ENCODE results near the gene GRIPAP1.

GRCh38 chrX:48935301-48935670, 66.8 kb downstream of the GRIPAP1 start:
- TF ChIP-seq CTCF (IDR thresholded peaks at IDR 0.05; ENCODE audit: insufficient read depth, low read length, poor library complexity, severe bottlenecking): no peak
- no peak for TF ChIP-seq EZH2phosphoT487 (conservative IDR thresholded peaks at IDR 0.05; ENCODE audit: low read length)

Data from SU-DHL-6 (cell line).